Liver (tissue), 9 donors: Measurements from ENCODE around the gene PARN. TPM values are rescaled to one million over a fixed set of nuclear protein-coding genes. Genes with fewer than 3 reads are reported as not detected.

Experiments used
- DNase-seq: peaks from one replicate; pipeline ENCODE4 v3.0.0-alpha.2; 2017; ENCODE audit warnings: low spot score
- H3K27ac ChIP-seq, 2 donors: one replicate each; pipeline ENCODE4 v1.7.0; 2013; ENCODE audit warnings: inconsistent platforms in 2 of 2, low read length in 2 of 2, control low read depth in 1 of 2, low read depth in 1 of 2, mild to moderate bottlenecking in 1 of 2
- H3K27me3 ChIP-seq, 4 donors: one replicate each; pipeline versions ENCODE4 v1.6.1 to v1.7.0; 2013; ENCODE audit warnings: low read length in 3 of 4, inconsistent platforms in 1 of 4, mild to moderate bottlenecking in 1 of 4, moderate library complexity in 1 of 4; ENCODE audit not compliant: control insufficient read depth in 4 of 4, insufficient read depth in 4 of 4
- H3K36me3 ChIP-seq, 4 donors: one replicate each; pipeline versions ENCODE4 v1.6.1 to v1.7.0; 2013; ENCODE audit warnings: low read length in 3 of 4, mild to moderate bottlenecking in 3 of 4, low read depth in 1 of 4, moderate library complexity in 1 of 4; ENCODE audit not compliant: control insufficient read depth in 4 of 4, insufficient read depth in 3 of 4
- H3K4me1 ChIP-seq, 4 donors: one replicate each; pipeline versions ENCODE4 v1.6.1 to v1.7.0; 2013; ENCODE audit warnings: low read length in 3 of 4, mild to moderate bottlenecking in 3 of 4, moderate library complexity in 1 of 4; ENCODE audit not compliant: control insufficient read depth in 4 of 4, insufficient read depth in 4 of 4
- H3K4me3 ChIP-seq, 3 donors: one replicate each; pipeline versions ENCODE4 v1.6.1 to v1.7.0; 2013; ENCODE audit warnings: low read length in 3 of 3, control low read depth in 1 of 3, low read depth in 1 of 3, mild to moderate bottlenecking in 1 of 3
- H3K9ac ChIP-seq, 2 donors: one replicate each; pipeline ENCODE4 v1.7.0; 2013; ENCODE audit warnings: low read length in 2 of 2, mild to moderate bottlenecking in 2 of 2, moderate library complexity in 2 of 2, control low read depth in 1 of 2, low read depth in 1 of 2
- H3K9me3 ChIP-seq, 4 donors: one replicate each; pipeline versions ENCODE4 v1.6.1 to v1.7.0; 2013; ENCODE audit warnings: low read length in 3 of 4; ENCODE audit not compliant: control insufficient read depth in 4 of 4
- EGR1 ChIP-seq, 2 donors: IDR thresholded peaks; 2 replicates each; pipeline ENCODE4 v1.6.1; 2016 to 2018; ENCODE audit warnings: antibody characterized with exemption in 2 of 2, low read depth in 2 of 2
- FOXA2 ChIP-seq: IDR thresholded peaks from 2 replicates; pipeline ENCODE4 v1.6.1; 2016; ENCODE audit warnings: antibody characterized with exemption
- GABPA ChIP-seq, 2 donors: IDR thresholded peaks in 1 of 2; conservative IDR thresholded peaks in 1 of 2; 2 replicates each; pipeline ENCODE4 v1.6.1; 2016; ENCODE audit warnings: antibody characterized with exemption in 2 of 2, mild to moderate bottlenecking in 1 of 2, moderate library complexity in 1 of 2
- HNF4A ChIP-seq, 2 donors: conservative IDR thresholded peaks; 2 replicates each; pipeline ENCODE4 v1.6.1; 2016; ENCODE audit warnings: antibody characterized with exemption in 2 of 2, mild to moderate bottlenecking in 2 of 2
- HNF4G ChIP-seq: IDR thresholded peaks from 2 replicates; pipeline ENCODE4 v1.6.1; 2016; ENCODE audit warnings: antibody characterized with exemption
- NR2F2 ChIP-seq: IDR thresholded peaks from 2 replicates; pipeline ENCODE4 v1.6.1; 2016; ENCODE audit warnings: antibody characterized with exemption
- RAD21 ChIP-seq, 2 donors: IDR thresholded peaks; 2 replicates each; pipeline ENCODE4 v1.6.1; 2016; ENCODE audit warnings: antibody characterized with exemption in 2 of 2, mild to moderate bottlenecking in 2 of 2
- RXRA ChIP-seq, 2 donors: IDR thresholded peaks; 2 replicates each; pipeline ENCODE4 v1.6.1; 2017 to 2018; ENCODE audit warnings: antibody characterized with exemption in 2 of 2, mild to moderate bottlenecking in 1 of 2
- SP1 ChIP-seq: IDR thresholded peaks from 2 replicates; pipeline ENCODE4 v1.6.1; 2018; ENCODE audit warnings: antibody characterized with exemption, mild to moderate bottlenecking
- TAF1 ChIP-seq: conservative IDR thresholded peaks from 2 replicates; pipeline ENCODE4 v1.6.1; 2016; ENCODE audit warnings: antibody characterized with exemption, mild to moderate bottlenecking
- YY1 ChIP-seq: IDR thresholded peaks from 2 replicates; pipeline ENCODE4 v1.6.1; 2016; ENCODE audit warnings: antibody characterized with exemption, mild to moderate bottlenecking
- WGBS: extraction: QIAGEN DNeasy Blood & Tissue Kit; methylation state at CpG from one replicate; pipeline ENCODE4 v1.1.7; 2013; 5-methylcytosine and 5-hydroxymethylcytosine counted together
- polyA plus RNA-seq, 2 donors: library from polyadenylated mRNA; stranded (reverse) in 1 of 2; unstranded in 1 of 2; fragments of 200-250 nt in 1 of 2; fragments of >200 nt in 1 of 2; fragmentation: Nextera tagmentation in 1 of 2; extraction: Ambion mirVana in 1 of 2; gene quantifications; one replicate each; pipeline versions ENCODE4 v1.2.1 to v1.2.3, GENCODE V29; 2013 to 2015
- total RNA-seq, 2 donors: library from RNA; depleted of rRNA; stranded (reverse); fragments of >200 nt; gene quantifications; one replicate each; pipeline ENCODE4 v1.2.3, GENCODE V29; 2014
- TF ChIP-seq, protein P1 (sequence below): fragments of 150-350 bp; IDR thresholded peaks from 2 replicates; pipeline ENCODE4 v1.5.1; 2017; ENCODE audit warnings: improper control_type of control experiment, low read depth, low read length; ENCODE audit not compliant: missing input control
- TF ChIP-seq, protein P2 (sequence below): IDR thresholded peaks from 2 replicates; pipeline ENCODE4 v1.6.1; 2016; ENCODE audit warnings: antibody characterized with exemption
- TF ChIP-seq, protein P3 (sequence below): IDR thresholded peaks from 2 replicates; pipeline ENCODE4 v1.6.1; 2016; ENCODE audit warnings: antibody characterized with exemption, mild to moderate bottlenecking
- TF ChIP-seq, protein P4 (sequence below): IDR thresholded peaks from 2 replicates; pipeline ENCODE4 v1.6.1; 2016; ENCODE audit warnings: antibody characterized with exemption
- donor health status: healthy.
- donor health status: healthy.
- donor health status: healthy.
- donor health status: healthy.
- donor health status: healthy.

PARN gene
- total and polyA plus RNA-seq, 4 donors = 7.9 to 19.7 (median 9.7) TPM

DNA sequence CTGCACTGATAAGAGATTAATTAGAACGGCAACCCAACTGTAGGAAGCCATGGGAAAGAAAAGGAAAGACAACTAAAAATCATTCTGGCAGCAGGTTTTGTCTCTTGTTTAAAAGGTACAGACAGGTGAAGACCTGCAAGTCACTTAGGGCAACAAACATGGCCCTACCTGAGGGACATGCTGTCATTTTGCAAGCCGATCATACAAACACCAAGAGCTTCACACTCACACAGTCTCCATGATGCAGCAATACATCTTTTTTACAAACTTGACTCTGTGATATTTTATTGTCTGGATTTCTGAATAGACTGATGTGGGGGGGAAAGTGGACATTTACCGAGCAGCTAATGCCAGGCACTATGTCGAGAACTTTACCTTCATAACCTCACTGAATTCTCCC, 101.8 kb downstream of the PARN start:
- H3K9ac ChIP-seq = peak overlapping the region in 1 of 2 donors; percentile 60
- peak overlapping the region; percentile 84 to 93 for H3K27ac ChIP-seq
- H3K27me3 ChIP-seq = no peaks in the 10 kb centered on the region
- no peaks in the 10 kb centered on the region for H3K9me3 ChIP-seq
- TF ChIP-seq EGR1 (IDR thresholded peaks at IDR 0.05; ENCODE audit: low read depth in 2 of 2) (no peak), GABPA (IDR thresholded peaks at IDR 0.05 in 1 of 2, conservative IDR thresholded peaks at IDR 0.05 in 1 of 2) (no peak), YY1 (no peak), RAD21 (IDR thresholded peaks at IDR 0.05) (no peak), HNF4G (no peak), SP1 (no peak), TAF1 (no peak), HNF4A (conservative IDR thresholded peaks at IDR 0.05) (no peak), FOXA2 (no peak), RXRA (IDR thresholded peaks at IDR 0.05) (no peak), NR2F2 (no peak)
- TF ChIP-seq, protein P1, sequence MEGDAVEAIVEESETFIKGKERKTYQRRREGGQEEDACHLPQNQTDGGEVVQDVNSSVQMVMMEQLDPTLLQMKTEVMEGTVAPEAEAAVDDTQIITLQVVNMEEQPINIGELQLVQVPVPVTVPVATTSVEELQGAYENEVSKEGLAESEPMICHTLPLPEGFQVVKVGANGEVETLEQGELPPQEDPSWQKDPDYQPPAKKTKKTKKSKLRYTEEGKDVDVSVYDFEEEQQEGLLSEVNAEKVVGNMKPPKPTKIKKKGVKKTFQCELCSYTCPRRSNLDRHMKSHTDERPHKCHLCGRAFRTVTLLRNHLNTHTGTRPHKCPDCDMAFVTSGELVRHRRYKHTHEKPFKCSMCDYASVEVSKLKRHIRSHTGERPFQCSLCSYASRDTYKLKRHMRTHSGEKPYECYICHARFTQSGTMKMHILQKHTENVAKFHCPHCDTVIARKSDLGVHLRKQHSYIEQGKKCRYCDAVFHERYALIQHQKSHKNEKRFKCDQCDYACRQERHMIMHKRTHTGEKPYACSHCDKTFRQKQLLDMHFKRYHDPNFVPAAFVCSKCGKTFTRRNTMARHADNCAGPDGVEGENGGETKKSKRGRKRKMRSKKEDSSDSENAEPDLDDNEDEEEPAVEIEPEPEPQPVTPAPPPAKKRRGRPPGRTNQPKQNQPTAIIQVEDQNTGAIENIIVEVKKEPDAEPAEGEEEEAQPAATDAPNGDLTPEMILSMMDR = no peak
- TF ChIP-seq, protein P2, sequence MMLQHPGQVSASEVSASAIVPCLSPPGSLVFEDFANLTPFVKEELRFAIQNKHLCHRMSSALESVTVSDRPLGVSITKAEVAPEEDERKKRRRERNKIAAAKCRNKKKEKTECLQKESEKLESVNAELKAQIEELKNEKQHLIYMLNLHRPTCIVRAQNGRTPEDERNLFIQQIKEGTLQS = no peak
- TF ChIP-seq, protein P3, sequence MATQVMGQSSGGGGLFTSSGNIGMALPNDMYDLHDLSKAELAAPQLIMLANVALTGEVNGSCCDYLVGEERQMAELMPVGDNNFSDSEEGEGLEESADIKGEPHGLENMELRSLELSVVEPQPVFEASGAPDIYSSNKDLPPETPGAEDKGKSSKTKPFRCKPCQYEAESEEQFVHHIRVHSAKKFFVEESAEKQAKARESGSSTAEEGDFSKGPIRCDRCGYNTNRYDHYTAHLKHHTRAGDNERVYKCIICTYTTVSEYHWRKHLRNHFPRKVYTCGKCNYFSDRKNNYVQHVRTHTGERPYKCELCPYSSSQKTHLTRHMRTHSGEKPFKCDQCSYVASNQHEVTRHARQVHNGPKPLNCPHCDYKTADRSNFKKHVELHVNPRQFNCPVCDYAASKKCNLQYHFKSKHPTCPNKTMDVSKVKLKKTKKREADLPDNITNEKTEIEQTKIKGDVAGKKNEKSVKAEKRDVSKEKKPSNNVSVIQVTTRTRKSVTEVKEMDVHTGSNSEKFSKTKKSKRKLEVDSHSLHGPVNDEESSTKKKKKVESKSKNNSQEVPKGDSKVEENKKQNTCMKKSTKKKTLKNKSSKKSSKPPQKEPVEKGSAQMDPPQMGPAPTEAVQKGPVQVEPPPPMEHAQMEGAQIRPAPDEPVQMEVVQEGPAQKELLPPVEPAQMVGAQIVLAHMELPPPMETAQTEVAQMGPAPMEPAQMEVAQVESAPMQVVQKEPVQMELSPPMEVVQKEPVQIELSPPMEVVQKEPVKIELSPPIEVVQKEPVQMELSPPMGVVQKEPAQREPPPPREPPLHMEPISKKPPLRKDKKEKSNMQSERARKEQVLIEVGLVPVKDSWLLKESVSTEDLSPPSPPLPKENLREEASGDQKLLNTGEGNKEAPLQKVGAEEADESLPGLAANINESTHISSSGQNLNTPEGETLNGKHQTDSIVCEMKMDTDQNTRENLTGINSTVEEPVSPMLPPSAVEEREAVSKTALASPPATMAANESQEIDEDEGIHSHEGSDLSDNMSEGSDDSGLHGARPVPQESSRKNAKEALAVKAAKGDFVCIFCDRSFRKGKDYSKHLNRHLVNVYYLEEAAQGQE = no peak
- TF ChIP-seq, protein P4, sequence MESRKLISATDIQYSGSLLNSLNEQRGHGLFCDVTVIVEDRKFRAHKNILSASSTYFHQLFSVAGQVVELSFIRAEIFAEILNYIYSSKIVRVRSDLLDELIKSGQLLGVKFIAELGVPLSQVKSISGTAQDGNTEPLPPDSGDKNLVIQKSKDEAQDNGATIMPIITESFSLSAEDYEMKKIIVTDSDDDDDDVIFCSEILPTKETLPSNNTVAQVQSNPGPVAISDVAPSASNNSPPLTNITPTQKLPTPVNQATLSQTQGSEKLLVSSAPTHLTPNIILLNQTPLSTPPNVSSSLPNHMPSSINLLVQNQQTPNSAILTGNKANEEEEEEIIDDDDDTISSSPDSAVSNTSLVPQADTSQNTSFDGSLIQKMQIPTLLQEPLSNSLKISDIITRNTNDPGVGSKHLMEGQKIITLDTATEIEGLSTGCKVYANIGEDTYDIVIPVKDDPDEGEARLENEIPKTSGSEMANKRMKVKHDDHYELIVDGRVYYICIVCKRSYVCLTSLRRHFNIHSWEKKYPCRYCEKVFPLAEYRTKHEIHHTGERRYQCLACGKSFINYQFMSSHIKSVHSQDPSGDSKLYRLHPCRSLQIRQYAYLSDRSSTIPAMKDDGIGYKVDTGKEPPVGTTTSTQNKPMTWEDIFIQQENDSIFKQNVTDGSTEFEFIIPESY = no peak
- H3K4me3 ChIP-seq = no peak overlapping the region
- H3K4me1 ChIP-seq = peaks cover 6 to 25% (median 12%) of the 10 kb centered on the region in 4 donors
- no peak for DNase-seq
- WGBS = 78% methylated on average over 4 of the region's 4 CpGs
- H3K36me3 ChIP-seq = no peaks in the 10 kb centered on the region

DNA sequence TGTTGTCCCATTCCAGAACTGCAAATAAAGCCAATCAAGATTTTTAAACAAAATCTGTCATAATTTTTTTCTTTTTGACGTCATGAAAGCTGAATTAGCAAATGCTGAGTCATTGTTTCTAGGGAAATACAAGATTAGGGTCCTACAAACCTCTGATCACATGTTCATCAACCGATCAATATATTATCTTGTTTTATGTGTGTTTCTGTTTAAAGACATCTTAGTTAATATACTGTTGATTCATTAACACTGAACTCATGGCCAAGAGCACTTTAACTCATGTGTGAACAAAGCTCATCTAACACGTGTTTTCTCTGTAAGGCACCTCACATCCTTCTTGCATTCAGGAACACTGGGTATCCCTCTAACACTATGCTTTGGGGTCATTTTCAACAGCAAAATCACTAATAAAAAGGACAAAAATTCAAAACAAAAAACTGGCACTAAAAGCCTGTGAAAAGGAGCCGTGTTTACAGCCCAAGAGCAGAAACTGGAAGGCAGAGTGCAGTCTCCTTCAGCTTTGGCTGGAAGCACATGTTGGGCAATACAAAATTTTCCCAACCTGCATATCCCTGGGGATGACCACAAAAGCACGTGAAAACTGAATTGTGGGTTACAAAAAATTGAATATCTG, 102.5 kb downstream of the PARN start:
- Histone ChIP-seq H3K27ac (peak overlapping the region; percentile 84 to 93), H3K27me3 (no peaks in the 10 kb centered on the region), H3K4me1 (peaks cover 6 to 25% (median 12%) of the 10 kb centered on the region in 4 donors), H3K36me3 (no peaks in the 10 kb centered on the region), H3K4me3 (no peak overlapping the region), H3K9me3 (no peaks in the 10 kb centered on the region), H3K9ac (peak overlapping the region in 1 of 2 donors; percentile 89)
- 31% methylated on average over 5 of the region's 5 CpGs for WGBS
- no peak for DNase-seq
- TF ChIP-seq, protein P4 = peak; percentile 51
- TF ChIP-seq YY1 (peak; percentile 58), TAF1 (no peak), RAD21 (IDR thresholded peaks at IDR 0.05) (peak; percentile 46 to 72)
- TF ChIP-seq, protein P3 = peak; percentile 73
- TF ChIP-seq, protein P1 = no peak
